GM18873 (cell line): Measurements from ENCODE around the gene RPL29.

Source experiments
- ATAC-seq: cut with Tn5 transposase; IDR thresholded peaks from one replicate; pipeline ENCODE4 v1.9.1; 2021; ENCODE audit warnings: mild to moderate bottlenecking, moderate library complexity, moderate number of reproducible peaks; ENCODE audit not compliant: unreplicated experiment, low FRiP score

Gene RPL29

DNA sequence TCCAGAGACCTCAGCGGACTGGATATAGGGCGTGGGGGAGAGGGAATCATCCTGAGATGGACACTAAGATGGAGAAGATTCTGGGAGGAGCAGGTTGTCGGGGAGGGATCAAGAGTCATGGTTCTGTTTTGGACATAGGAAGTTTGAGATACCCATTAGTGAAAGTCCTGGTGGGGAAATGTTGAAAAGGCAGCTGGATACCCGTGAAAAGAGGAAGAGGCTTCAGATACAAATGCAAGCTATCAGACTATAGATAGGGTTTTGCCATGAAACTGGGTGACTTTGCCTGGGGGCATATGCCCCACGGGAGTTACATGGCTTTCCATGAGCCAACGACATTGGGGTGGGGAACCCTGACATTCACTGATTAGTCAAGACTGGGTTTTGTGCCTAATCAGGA lies 41.6 kb downstream of the RPL29 start:
- no peak for ATAC-seq

DNA sequence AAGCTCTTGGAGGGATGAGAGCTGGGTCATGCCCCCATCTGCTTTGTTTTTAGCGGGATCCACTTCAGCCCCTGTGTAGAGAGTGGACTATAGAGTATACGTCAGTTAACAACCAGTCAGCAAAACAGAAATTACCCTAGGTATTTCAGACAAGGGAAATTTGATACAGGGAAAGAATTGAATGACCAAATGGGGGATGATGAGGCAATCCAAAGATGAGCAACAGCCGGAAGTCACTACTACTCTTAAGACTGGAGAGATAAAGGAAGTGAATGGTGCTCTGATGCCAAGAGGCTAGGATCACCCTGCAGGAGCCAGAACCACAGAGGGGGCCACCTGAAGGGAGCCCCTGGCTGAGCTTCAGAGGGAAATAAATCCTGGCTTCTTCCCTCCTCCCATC lies 42.2 kb downstream of the RPL29 start:
- no peak for ATAC-seq

DNA sequence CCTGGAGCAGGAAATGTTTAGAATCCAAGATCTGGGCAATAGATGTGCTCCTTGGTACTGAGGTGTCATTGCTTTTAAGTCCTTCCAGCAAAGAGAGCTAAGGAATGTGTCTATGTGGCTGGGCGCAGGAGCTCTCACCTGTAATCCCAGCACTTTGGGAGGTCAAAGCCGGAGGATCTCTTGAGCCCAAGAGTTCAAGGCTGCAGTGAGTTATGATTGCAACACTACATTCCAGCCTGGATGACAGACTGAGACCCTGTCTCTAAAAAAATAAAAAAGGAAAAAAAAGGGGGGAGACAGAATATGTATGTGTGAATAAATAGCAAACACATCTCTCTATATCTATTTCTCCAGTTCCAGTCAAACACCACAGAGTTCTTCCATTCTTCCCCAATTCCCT lies 44.8 kb downstream of the RPL29 start:
- ATAC-seq: no peak

DNA sequence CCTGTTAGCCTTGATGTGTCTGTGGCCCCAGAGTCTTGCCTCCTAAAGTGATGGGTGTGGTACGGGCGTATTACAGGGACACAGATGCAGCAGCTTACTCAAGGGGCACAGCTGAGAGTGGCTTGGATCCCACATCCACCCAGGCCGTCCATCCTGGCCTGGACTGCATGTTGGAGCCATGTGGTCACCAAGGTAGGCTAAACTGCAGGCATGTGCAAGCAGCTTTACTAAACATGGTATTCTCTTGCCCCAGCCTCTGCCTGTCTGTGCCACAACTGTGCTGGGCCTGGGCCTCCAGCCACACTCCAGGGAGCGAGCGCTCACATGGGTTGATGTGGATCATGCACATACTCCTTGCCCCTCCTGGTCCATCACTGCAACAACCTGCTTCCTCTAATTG lies 46.6 kb downstream of the RPL29 start:
- ATAC-seq: no peak

DNA sequence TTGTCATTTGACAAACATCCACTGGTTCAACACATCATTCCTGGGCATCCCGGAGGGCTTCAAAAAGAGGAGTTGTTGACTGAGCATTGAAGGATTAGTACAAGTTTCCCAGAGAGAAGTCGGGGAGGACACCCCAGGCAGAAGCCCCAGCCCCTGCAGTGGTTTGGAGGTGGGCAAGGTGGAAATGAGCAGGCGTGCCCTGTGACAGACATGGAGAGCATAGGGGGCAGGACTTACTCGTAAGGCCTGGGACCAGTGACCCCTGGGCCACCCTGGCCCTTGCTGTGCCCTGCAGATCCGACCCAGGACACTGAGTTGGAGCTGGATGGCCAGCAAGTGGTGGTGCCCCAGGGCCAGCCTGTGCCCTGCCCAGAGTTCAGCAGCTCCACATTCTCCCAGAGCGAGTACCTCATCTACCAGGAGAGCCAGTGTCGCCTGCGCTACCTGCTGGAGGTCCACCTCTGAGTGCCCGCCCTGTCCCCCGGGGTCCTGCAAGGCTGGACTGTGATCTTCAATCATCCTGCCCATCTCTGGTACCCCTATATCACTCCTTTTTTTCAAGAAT lies 47.6 kb downstream of the RPL29 start:
- no peak for ATAC-seq

DNA sequence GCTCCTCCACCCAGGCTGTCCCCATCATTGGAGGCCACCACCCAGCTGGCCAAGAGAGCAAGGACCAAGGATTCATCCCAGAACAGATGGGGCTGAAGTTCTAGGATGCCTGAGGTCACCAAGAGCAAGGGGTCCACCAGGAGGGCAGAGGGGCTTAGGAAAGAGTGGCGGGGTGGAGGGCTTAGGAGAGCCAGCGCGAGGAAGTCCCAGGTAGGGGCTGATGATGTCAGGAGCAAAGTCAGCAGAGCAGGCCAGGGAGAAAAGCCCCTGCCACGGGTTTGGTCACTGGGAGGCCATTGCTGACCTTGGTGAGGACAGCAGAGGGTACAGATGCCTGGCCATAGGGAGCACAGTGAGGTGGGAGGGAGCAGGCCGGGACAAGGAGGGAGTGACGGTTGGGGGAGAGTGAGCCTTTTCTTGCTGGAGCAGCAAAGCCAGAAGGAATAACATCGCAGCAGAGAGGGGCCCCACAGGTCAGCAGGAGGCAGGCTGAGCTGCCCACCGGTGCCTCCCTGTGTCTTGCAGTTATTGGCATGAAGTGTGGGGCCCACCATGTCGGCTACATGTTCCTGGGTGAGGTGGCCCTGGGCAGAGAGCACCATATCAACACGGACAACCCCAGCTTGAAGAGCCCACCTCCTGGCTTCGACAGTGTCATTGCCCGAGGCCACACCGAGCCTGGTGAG lies 48.3 kb downstream of the RPL29 start:
- ATAC-seq: no peak

DNA sequence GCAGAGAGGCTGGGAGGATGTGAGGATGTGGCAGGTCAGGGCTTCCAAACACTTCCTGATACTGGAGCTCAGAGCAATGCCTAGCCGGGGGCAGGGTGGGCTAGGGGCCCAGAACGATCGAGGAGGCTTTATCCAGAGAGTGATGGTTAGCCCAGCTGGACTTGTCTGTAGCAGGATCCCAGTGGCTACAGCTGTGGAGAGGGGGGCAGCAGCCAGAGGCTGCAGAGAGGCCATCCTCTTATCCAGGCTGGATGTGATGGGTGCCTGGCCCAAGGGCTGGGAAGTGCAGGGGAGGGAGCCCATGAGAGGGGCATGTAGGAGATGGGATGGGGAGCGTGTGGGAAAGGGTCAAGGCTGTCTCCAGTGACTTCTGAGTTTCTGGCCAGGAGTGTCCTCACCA lies 48.9 kb downstream of the RPL29 start:
- no peak for ATAC-seq

DNA sequence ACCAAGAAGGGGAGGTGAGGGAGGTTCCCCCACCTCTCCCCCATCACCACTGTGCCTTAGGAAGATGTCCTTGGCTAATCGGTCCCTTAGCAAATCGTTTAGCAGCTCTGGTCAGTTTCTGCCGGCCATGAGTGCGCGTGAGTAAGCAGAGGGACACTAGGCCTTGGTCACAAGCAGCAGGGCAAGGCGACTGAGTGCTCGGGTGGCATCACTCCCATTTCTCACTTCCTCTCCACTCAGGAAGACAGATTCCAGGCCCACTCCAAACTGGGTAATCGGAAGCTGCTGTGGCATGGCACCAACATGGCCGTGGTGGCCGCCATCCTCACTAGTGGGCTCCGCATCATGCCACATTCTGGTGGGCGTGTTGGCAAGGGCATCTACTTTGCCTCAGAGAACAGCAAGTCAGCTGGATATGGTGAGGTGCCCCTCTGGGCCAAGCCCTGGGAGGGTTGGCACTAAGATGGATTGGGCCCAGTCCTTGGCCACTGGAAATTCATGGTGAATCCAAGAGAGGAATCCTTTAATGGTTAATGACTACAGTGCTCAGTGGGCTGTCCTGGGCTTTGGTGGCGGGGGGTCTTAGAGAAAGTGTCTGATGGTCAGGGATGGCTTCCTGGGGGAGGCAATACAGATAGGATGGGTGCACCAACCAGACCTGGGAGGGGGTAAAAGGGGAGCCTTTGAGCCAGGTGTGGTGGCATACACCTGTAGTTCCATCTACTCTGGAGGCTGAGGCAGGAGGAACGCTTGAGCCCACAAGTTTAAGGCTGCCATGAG lies 49.6 kb downstream of the RPL29 start:
- ATAC-seq: no peak

DNA sequence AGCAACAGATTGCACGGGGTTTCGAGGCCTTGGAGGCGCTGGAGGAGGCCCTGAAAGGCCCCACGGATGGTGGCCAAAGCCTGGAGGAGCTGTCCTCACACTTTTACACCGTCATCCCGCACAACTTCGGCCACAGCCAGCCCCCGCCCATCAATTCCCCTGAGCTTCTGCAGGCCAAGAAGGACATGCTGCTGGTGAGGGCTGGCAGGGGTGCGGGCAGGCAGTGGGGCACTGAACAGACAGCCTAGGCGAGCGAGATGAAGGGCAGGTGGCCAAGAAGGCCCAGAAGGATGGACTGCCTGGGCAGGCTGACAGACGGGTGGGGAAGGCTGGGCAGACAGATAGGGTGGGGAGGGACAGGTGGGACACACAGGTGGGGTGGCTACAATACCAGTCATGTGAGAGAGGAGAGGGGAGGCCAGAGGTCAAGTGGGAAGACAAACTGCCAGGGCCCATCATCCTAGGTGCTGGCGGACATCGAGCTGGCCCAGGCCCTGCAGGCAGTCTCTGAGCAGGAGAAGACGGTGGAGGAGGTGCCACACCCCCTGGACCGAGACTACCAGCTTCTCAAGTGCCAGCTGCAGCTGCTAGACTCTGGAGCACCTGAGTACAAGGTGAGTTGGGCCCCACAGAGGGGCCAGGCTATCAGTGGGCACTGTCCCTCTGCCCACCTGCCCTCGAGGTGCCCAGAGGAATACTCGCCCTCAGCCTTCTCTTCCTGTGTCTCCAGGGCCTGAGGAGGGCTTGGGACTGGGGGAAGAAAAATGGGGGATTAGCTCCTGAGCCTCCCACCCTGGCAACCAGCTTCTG lies 50.5 kb downstream of the RPL29 start:
- no peak for ATAC-seq

DNA sequence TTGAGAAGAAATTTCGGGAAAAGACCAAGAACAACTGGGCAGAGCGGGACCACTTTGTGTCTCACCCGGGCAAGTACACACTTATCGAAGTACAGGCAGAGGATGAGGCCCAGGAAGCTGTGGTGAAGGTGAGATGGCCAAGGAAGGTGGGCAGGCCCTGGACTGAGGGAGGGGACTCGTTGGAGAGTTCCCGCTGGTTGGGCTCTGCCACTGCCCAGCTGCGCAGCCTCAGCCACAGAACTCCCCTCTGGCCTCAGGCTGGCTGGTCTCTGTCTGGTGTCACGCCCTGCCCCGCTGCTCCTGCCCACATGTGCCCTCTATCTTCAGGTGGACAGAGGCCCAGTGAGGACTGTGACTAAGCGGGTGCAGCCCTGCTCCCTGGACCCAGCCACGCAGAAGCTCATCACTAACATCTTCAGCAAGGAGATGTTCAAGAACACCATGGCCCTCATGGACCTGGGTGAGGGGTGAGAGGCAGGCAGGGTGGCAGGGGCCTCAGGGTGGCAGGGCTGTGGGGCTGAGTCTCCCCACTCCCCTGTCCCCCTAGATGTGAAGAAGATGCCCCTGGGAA lies 51.2 kb downstream of the RPL29 start:
- no peak for ATAC-seq
